ENCODE measurements around the gene CAVIN1. TPM values are rescaled to one million over a fixed set of nuclear protein-coding genes. Genes with fewer than 3 reads are reported as not detected.
"Not testable (repeated sequence)": the region's sequence is repeated elsewhere in the genome, so short reads cannot be mapped to it uniquely, and the experiment has no call there.

Gene CAVIN1
- total RNA-seq, 5 donors from 2014 or later (not counting 1 experiment from before 2014, with no cell fraction given) = 0.83 to 2.3 (median 2.1) TPM

DNA sequence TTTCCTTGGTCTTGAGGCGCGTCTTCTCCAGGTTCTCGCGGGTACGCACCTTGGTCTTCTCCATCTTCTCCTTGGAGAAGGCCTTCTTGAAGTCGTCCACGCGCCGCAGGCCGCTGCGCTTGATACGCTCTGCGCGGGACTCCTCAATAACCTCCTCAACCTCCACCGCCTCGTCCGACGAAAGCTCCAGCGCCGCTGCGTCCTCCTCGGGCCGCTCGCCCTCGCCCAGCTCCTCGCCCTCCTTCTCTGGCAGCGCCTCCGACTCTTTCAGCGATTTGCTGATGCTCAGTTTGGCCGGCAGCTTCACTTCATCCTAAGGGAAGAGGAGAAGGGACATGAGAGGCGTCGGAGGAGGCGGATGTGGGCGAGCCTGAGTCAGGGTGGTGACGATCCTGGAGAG, 18.0 kb downstream of the CAVIN1 start:
- ChIA-PET CTCF (interaction anchor here (0.7 to 3.6 kb wide), 7 partner anchors 16 to 110 kb away, joined by 3 to 27 read pairs (median 9); partner anchors contain the start of gene STAT3 (in 1 of the 2)), POLR2A (no interaction called here)
- Histone ChIP-seq H3K36me3 (ENCODE audit: control insufficient read depth in 2 of 2, extremely low read depth in 1 of 2, insufficient read depth in 1 of 2, low read length in 1 of 2) (no peaks in the 10 kb centered on the region), H3K4me3 (ENCODE audit: control insufficient read depth in 1 of 2, extremely low read depth in 1 of 2, low read length in 1 of 2) (no peak overlapping the region), H3K27ac (ENCODE audit: low read length) (no peak overlapping the region), H3K27me3 (replicated peaks in 1 of 2; ENCODE audit: control insufficient read depth in 2 of 2, extremely low read depth in 1 of 2, insufficient read depth in 2 of 2, low read length in 1 of 2) (peaks cover 0 to 19% of the 10 kb centered on the region in 2 experiments), H3K9me3 (no peaks in the 10 kb centered on the region), H3K4me1 (ENCODE audit: control insufficient read depth in 1 of 2, extremely low read depth in 1 of 2, insufficient read depth in 2 of 2, low read length in 2 of 2) (peaks cover 13 to 19% of the 10 kb centered on the region in 2 experiments)
- no peaks in the 10 kb centered on the region for H3K36me3 Mint-ChIP-seq
- no peak overlapping the region for H3K4me3 Mint-ChIP-seq
- peaks cover 0 to 4% of the 10 kb centered on the region in 2 donors for H3K27me3 Mint-ChIP-seq
- DNase-seq (no peak), ATAC-seq (replicated peaks in 1 of 4) (no peak)
- peaks cover 13 to 20% (median 18%) of the 10 kb centered on the region in 3 donors for H3K4me1 Mint-ChIP-seq
- H3K9me3 Mint-ChIP-seq = no peaks in the 10 kb centered on the region
- WGBS (ENCODE audit: insufficient coverage) = 95% methylated on average over 29 of the region's 35 CpGs
- no peak overlapping the region for H3K27ac Mint-ChIP-seq

DNA sequence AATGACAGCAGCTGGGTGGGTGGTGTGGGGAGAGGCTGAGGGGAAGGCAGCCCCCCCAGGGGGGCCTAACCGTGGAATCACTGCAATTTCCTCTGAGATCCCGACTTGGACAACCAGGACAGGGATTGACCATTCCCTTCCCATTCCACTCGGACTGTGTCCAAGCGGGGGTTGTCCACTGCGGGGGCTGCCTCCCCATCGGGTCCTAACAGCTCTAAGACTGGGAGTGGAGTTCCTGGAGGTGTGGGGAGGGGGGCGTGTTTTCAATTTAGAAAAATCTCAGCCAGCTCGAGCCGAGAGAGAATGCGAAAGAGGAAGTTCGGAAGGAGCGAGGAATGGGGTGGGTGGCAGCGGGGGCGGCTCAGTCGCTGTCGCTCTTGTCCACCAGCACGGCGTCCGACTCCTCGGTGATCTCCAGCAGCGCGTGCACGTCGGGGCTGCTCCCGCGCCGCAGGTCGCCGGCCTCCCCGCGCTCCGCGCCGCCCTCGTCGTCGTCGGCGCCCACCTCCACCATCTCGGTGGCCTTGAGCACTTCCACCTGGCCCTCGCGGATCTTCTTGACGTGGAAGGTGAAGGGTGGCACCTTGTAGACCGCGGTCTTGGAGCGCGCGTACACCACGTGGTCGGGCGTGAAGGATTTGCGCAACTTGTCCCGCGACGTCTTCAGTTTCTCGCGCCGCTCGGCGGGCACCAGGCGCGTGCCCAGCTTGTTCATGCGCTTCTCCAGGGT, 18.6 kb downstream of the CAVIN1 start:
- ATAC-seq (replicated peaks in 1 of 4) (no peak), DNase-seq (no peak)
- H3K36me3 ChIP-seq (ENCODE audit: control insufficient read depth in 2 of 2, extremely low read depth in 1 of 2, insufficient read depth in 1 of 2, low read length in 1 of 2) = no peaks in the 10 kb centered on the region
- WGBS (ENCODE audit: insufficient coverage) = 98% methylated on average over 48 of the region's 63 CpGs
- H3K4me1 ChIP-seq (ENCODE audit: control insufficient read depth in 1 of 2, extremely low read depth in 1 of 2, insufficient read depth in 2 of 2, low read length in 2 of 2) = peaks cover 16 to 25% of the 10 kb centered on the region in 2 experiments
- ChIA-PET POLR2A (interaction anchor here in 1 of 2 donors (0.5 to 0.6 kb wide), 2 partner anchors 37 to 46 kb away, joined by 4 to 6 read pairs; no protein-coding TSS in a partner anchor), CTCF (interaction anchor here (0.6 to 2.9 kb wide), 5 partner anchors 15 to 282 kb away, joined by 3 to 16 read pairs (median 4); partner anchors contain the start of genes HSPB9 (in 1 of the 2) and STAT3 (in 1 of the 2))
- Mint-ChIP-seq H3K4me3 (no peak overlapping the region), H3K4me1 (peaks cover 17 to 25% (median 22%) of the 10 kb centered on the region in 3 donors), H3K27ac (no peak overlapping the region), H3K36me3 (no peaks in the 10 kb centered on the region), H3K9me3 (no peaks in the 10 kb centered on the region), H3K27me3 (peaks cover 0 to 4% of the 10 kb centered on the region in 2 donors)
- peaks cover 0 to 19% of the 10 kb centered on the region in 2 experiments for H3K27me3 ChIP-seq (replicated peaks in 1 of 2; ENCODE audit: control insufficient read depth in 2 of 2, extremely low read depth in 1 of 2, insufficient read depth in 2 of 2, low read length in 1 of 2)
- no peaks in the 10 kb centered on the region for H3K9me3 ChIP-seq
- no peak overlapping the region for H3K4me3 ChIP-seq (ENCODE audit: control insufficient read depth in 1 of 2, extremely low read depth in 1 of 2, low read length in 1 of 2)
- no peak overlapping the region for H3K27ac ChIP-seq (ENCODE audit: low read length)

DNA sequence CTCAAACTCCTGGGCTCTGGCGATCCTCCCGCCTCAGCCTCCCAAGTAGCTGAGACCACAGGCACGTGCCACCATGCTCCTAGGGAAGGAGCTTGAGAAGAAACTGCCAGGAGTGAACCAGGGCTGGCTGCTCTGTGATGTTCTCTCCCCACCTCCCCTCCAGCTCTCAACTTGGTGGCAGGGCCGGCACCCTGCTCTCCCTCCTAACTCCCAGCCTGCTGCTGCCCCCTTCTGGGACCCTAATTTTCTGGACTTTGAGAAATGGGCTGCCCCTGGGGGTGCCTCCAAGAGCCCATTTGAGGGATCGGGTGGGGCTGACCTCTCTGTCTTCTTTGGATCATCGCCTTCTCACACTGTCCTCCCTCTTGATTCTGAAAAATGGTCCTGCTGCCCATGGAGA, 19.9 kb downstream of the CAVIN1 start:
- no peaks in the 10 kb centered on the region for H3K36me3 ChIP-seq (ENCODE audit: control insufficient read depth in 2 of 2, extremely low read depth in 1 of 2, insufficient read depth in 1 of 2, low read length in 1 of 2)
- no peak overlapping the region for H3K4me3 ChIP-seq (ENCODE audit: control insufficient read depth in 1 of 2, extremely low read depth in 1 of 2, low read length in 1 of 2)
- POLR2A ChIA-PET = interaction anchor here in 1 of 2 donors (1.1 kb wide), 1 partner anchor 17 kb away, joined by 5 read pairs; no protein-coding TSS in a partner anchor
- no peaks in the 10 kb centered on the region for H3K9me3 Mint-ChIP-seq
- ATAC-seq (replicated peaks in 1 of 4) (peak in 2 of 4 experiments; percentile 11 to 31), DNase-seq (peak in 11 of 35 experiments; percentile 12 to 54 (median 31))
- H3K27ac Mint-ChIP-seq = no peak overlapping the region
- peaks cover 16 to 28% of the 10 kb centered on the region in 2 experiments for H3K4me1 ChIP-seq (ENCODE audit: control insufficient read depth in 1 of 2, extremely low read depth in 1 of 2, insufficient read depth in 2 of 2, low read length in 2 of 2)
- H3K36me3 Mint-ChIP-seq = no peaks in the 10 kb centered on the region
- H3K9me3 ChIP-seq = no peaks in the 10 kb centered on the region
- no peak overlapping the region for H3K27ac ChIP-seq (ENCODE audit: low read length)
- H3K4me3 Mint-ChIP-seq = no peak overlapping the region
- peaks cover 22 to 25% (median 23%) of the 10 kb centered on the region in 3 donors for H3K4me1 Mint-ChIP-seq
- CTCF ChIA-PET = interaction anchor here (0.6 to 2.8 kb wide), 8 partner anchors 11 to 181 kb away, joined by 3 to 11 read pairs (median 4); partner anchors contain the start of gene STAT3 (in 1 of the 2)
- peaks cover 0 to 19% of the 10 kb centered on the region in 2 experiments for H3K27me3 ChIP-seq (replicated peaks in 1 of 2; ENCODE audit: control insufficient read depth in 2 of 2, extremely low read depth in 1 of 2, insufficient read depth in 2 of 2, low read length in 1 of 2)
- H3K27me3 Mint-ChIP-seq = peaks cover 0 to 4% of the 10 kb centered on the region in 2 donors
- WGBS (ENCODE audit: insufficient coverage) = 84% methylated on average over 6 of the region's 6 CpGs

DNA sequence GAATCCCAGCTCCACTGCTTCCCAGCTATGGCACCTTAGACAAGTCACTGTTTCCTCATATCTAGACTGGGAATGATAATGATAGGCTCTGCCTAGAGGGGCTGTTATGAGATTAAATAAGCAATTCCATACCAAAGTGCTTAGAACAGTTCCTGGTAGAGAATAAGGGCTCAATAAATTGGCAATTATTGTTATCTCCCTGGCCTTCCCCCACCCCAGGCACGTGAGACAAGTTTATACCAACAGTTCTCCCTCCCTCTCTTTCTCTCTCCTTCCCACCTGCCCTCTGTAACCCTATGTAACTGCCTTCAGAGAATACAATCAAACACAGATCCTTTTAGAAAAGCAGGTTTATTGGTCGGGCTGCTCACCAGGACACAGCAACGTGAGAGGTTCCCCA, 20.9 kb downstream of the CAVIN1 start:
- Mint-ChIP-seq H3K27ac (no peak overlapping the region), H3K4me3 (no peak overlapping the region), H3K4me1 (peaks cover 16 to 18% (median 16%) of the 10 kb centered on the region in 3 donors), H3K36me3 (no peaks in the 10 kb centered on the region), H3K27me3 (peaks cover 0 to 4% of the 10 kb centered on the region in 2 donors), H3K9me3 (no peaks in the 10 kb centered on the region)
- H3K4me1 ChIP-seq (ENCODE audit: control insufficient read depth in 1 of 2, extremely low read depth in 1 of 2, insufficient read depth in 2 of 2, low read length in 2 of 2) = peaks cover 14 to 23% of the 10 kb centered on the region in 2 experiments
- peaks cover 0 to 19% of the 10 kb centered on the region in 2 experiments for H3K27me3 ChIP-seq (replicated peaks in 1 of 2; ENCODE audit: control insufficient read depth in 2 of 2, extremely low read depth in 1 of 2, insufficient read depth in 2 of 2, low read length in 1 of 2)
- ChIA-PET POLR2A (no interaction called here), CTCF (interaction anchor here in 1 of 2 donors (0.6 kb wide), 1 partner anchor 19 kb away, joined by 3 read pairs; no protein-coding TSS in a partner anchor)
- WGBS (ENCODE audit: insufficient coverage) = 100% methylated on average over 1 of the region's 3 CpGs
- no peak for DNase-seq
- no peaks in the 10 kb centered on the region for H3K36me3 ChIP-seq (ENCODE audit: control insufficient read depth in 2 of 2, extremely low read depth in 1 of 2, insufficient read depth in 1 of 2, low read length in 1 of 2)
- H3K9me3 ChIP-seq = no peaks in the 10 kb centered on the region
- H3K27ac ChIP-seq (ENCODE audit: low read length) = no peak overlapping the region
- H3K4me3 ChIP-seq (ENCODE audit: control insufficient read depth in 1 of 2, extremely low read depth in 1 of 2, low read length in 1 of 2) = no peak overlapping the region
- ATAC-seq (replicated peaks in 1 of 4) = no peak

DNA sequence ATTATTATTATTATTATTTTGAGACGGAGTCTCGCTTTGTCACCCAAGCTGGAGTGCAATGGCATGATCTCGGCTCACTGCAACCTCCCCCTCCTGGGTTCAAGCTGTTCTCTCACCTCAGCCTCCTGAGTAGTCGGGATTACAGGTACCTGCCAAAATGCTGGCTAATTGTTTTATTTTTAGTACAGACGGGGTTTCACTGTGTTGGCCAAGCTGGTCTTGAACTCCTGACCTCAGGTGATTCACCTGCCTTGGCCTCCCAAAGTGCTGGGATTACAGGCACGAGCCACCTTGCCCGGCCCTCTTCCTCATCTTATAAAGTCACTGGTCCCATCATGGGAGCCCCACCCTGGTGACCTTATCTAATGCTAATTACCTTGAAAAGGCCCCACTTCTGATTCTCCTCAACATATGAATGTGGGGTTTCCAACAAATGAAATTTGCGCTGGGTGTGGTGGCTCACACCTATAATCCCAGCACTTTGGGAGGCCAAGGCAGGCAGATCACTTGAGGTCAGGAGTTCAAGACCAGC, 22.1 kb downstream of the CAVIN1 start:
- H3K4me3 ChIP-seq (ENCODE audit: control insufficient read depth in 1 of 2, extremely low read depth in 1 of 2, low read length in 1 of 2); H3K9me3 ChIP-seq; H3K27ac Mint-ChIP-seq; H3K4me3 Mint-ChIP-seq; DNase-seq; CTCF ChIA-PET; H3K36me3 Mint-ChIP-seq; H3K36me3 ChIP-seq (ENCODE audit: control insufficient read depth in 2 of 2, extremely low read depth in 1 of 2, insufficient read depth in 1 of 2, low read length in 1 of 2); ATAC-seq (replicated peaks in 1 of 4); H3K27me3 Mint-ChIP-seq; H3K9me3 Mint-ChIP-seq; H3K27ac ChIP-seq (ENCODE audit: low read length): not testable (repeated sequence)
- peaks cover 0 to 19% of the 10 kb centered on the region in 2 experiments for H3K27me3 ChIP-seq (replicated peaks in 1 of 2; ENCODE audit: control insufficient read depth in 2 of 2, extremely low read depth in 1 of 2, insufficient read depth in 2 of 2, low read length in 1 of 2)
- POLR2A ChIA-PET = interaction anchor here in 1 of 2 donors (0.6 kb wide), 1 partner anchor 58 kb away, joined by 4 read pairs; no protein-coding TSS in a partner anchor
- H3K4me1 Mint-ChIP-seq = peaks cover 11 to 16% (median 11%) of the 10 kb centered on the region in 3 donors
- WGBS (ENCODE audit: insufficient coverage) = 83% methylated on average over 4 of the region's 8 CpGs
- H3K4me1 ChIP-seq (ENCODE audit: control insufficient read depth in 1 of 2, extremely low read depth in 1 of 2, insufficient read depth in 2 of 2, low read length in 2 of 2) = peaks cover 8 to 17% of the 10 kb centered on the region in 2 experiments
